Myocyte (in vitro differentiated cells): ENCODE data around the gene FANCI. TPM values are rescaled to one million over a fixed set of nuclear protein-coding genes. Genes with fewer than 3 reads are reported as not detected.
A peak's percentile ranks its signal among the peaks of the same experiment; 100 is the strongest.

Experiments used
- DNase-seq: peaks from one replicate; pipeline ENCODE4 v3.0.0-alpha.2; 2012; ENCODE audit warnings: low read depth
- microRNA-seq: library from miRNA; unstranded; fragments of <30 nt; microRNA quantifications from one replicate; pipeline ENCODE4, GENCODE V29; 2016
- total RNA-seq: library from RNA; depleted of rRNA; stranded (reverse); fragments of >200 nt; gene quantifications from 2 replicates; pipeline ENCODE4 v1.2.3, GENCODE V29; 2014

The FANCI gene
- total RNA-seq, 1 donor from 2014 or later, result 2.1 TPM

GRCh38 chr15:89359471-89360293, 115.9 kb downstream of the FANCI start:
- DNase-seq, result no peak

- DNase-seq, result no peak
These were observed 116.7 kb downstream of the FANCI start for GRCh38 chr15:89360294-89360971.

- peak; percentile 74 for DNase-seq
These were observed 117.8 kb downstream of the FANCI start for GRCh38 chr15:89361451-89362202.

- DNase-seq, result no peak
These were observed 118.7 kb downstream of the FANCI start for GRCh38 chr15:89362203-89363101.

DNA sequence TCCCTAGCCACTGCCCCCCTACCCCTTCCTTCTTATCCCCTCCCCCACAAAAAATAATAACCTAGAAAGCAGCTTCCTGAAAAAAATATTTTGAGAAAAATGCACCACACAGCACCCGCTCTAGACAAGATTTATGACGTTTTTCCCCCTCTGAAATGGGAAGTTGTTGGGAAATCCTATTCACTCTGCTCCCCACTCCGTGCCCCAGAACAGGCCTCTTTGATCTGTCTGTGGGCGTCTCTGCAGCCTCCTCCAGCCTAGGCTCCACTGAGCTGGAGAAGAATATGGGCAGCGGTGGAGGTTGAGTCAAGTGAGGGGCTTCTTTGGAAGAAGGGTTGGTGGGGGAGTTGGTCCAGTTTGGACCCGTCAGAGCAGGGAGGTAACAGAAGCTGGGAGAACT, 119.4 kb downstream of the FANCI start:
- no peak for DNase-seq

DNA sequence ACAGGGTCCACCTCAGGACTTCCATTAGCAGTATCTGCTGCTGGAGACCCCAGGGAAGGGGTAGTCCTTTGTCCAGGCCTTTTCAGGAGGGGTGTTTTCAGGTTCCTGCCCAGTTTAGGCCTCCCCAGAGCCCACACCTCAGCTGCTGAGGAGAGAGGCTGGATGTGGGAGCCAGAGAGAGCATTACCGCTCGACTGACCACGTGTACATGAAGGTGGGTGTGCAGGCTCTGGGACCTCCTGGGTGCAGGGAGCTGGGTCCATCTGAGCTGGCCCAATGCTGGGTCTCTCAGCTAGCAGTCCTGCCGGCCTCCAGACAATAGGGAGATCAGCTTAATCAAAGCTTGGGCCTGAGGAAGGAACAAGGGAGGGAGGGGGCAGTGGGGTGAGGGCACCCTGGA, 120.0 kb downstream of the FANCI start:
- DNase-seq, result no peak

GRCh38 chr15:89364341-89364740, 120.6 kb downstream of the FANCI start:
- DNase-seq, result no peak

GRCh38 chr15:89364741-89365450, 121.1 kb downstream of the FANCI start:
- DNase-seq, result peak; percentile 26

DNA sequence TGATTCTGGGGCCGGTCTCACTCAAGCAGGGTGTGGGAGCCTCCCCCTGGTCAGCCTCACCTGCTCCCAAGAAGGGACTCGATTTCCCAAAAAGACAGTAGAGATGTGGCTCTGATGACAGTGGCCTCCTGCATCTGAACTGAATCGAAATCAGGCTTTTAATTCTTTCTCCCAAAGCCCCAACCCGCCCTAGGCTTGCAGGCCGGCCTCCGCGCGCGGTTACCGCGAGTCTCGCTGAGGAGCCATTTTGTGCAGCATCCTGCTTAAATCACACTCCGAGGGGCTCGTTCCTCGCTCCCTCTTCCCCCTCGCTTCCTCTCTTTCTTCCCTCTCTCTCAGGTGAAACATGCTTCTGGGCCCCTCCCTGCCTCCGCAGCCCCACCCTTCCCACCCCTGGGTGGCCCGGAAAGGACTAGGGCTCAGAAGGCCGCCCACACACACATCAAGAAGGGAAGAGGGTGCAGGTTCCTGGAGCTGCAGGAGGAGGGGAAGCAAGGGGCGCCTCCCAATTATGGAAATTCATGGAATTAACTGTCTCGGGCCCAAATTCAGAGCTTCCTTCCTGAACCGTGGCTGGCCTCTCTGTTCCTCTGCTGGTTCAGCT, 121.8 kb downstream of the FANCI start:
- DNase-seq, result no peak

Small RNAs within 50 kb of the gene (microRNA-seq; reads per million reads assigned to microRNA genes)
- not detected for gene MIR6766

Other genes starting within 250 kb of the FANCI start
- gene ABHD2, start 155.5 kb upstream of the FANCI start, total RNA-seq, result 61.1 and 78.2 TPM in 2 replicates
- gene RLBP1, start 22.4 kb upstream of the FANCI start, total RNA-seq, result not detected in 2 replicates
- 108 and 113 TPM in 2 replicates for gene POLG, start 90.8 kb downstream of the FANCI start, total RNA-seq